ENCODE data around the gene TLE1.
A peak's percentile ranks its signal among the peaks of the same experiment; 100 is the strongest.
"Not testable (repeated sequence)": the region's sequence is repeated elsewhere in the genome, so short reads cannot be mapped to it uniquely, and the experiment has no call there.

The TLE1 gene

DNA sequence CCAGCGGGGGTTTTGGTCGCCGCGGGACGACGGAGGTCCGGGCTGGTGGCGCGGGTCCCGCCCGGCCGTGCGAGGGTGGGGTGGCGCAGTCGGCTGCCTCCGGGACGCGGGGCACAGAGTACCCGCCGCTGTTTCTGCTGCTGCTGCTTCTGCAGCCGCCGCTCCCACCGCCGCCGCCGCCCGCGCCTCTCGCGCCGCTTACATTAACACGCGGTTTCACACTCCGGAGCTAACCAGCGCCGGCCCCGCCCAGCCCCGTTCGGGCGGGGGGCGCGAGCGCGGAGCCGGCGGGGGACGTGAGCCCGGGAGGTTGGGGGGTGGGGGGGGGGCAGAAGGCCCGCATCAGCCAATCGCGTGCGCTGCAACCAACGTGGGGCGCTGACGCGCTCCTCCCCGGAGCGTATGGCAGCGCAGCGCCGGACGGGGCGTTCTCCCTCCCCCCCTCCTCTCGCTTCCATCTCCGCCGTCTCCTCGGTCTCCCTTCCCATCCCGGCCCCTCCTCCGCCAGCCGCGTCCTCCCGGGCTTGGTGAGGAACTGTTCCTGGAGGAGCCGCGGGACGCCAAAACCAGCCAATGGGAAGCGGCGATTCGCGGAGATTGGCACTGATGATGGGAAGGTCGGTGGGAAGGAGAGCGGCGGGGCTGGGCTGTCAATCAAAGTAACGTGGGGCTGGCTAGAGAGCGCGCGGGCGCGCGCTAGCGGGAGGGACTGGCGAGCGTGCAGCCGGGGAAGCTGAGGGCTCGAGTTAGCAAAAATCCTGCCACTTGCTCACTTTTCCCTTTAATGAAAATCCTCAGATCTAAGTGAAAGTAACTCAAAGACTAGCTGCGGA lies at the start of gene TLE1:
TSS of gene TLE1 (minus strand) at position 205 of the 833 bp plus-strand sequence. CDS start 1,307 bp downstream, outside the sequence.
- peaks cover 0 to 5% of the 10 kb centered on the region in 2 donors for H3K36me3 ChIP-seq (ENCODE audit: control insufficient read depth in 2 of 2, insufficient read depth in 2 of 2, low read length in 2 of 2)
- peak within 1 kb of the TSS; percentile 81 to 89 for H3K9ac ChIP-seq (ENCODE audit: low read depth in 1 of 2, low read length in 2 of 2)
- peak within 1 kb of the TSS; percentile 86 to 89 for H3K4me3 ChIP-seq (ENCODE audit: low read length in 2 of 2)
- no peaks in the 10 kb centered on the region for H3K27me3 ChIP-seq (ENCODE audit: control insufficient read depth in 2 of 2, insufficient read depth in 2 of 2, low read length in 2 of 2)
- H3K9me3 ChIP-seq (ENCODE audit: control insufficient read depth in 2 of 2, low read length in 2 of 2): no peaks in the 10 kb centered on the region
- H3K4me1 ChIP-seq (ENCODE audit: control insufficient read depth in 2 of 2, insufficient read depth in 2 of 2, low read length in 2 of 2): peaks cover 16 to 26% of the 10 kb centered on the region in 2 donors
- H3K27ac ChIP-seq (ENCODE audit: low read depth in 2 of 2, low read length in 2 of 2): peak within 1 kb of the TSS; percentile 87 to 88

DNA sequence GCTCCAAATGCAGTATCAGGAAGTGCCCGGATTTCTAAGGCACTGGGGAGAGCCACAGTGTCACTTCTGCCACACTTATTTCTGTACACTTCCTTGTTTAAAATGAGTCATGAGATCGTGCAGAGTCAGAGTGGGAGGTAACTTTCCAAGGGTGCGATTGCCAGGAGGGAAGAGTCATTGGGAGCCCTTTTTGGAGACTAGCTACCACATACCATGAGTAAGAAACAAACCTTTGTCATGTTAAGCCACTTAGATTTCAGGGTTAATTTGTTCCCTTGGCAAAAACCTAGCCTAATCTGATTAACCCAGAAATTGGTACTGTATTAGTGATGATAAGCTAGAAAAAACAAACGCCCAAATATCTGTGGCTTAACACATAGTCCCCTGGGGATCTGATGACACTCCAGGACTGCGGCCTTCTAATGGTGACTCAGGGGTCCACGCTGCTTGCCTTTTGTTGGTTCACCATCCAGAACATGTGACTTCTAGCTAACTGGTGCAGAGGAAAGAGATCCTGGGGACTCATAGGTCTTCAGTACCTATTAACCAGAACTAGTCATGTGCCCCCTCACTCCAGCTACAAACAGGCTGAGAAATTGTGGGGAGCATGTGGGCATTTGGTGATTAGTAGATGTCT lies 48.6 kb upstream of the TLE1 start:
- Histone ChIP-seq H3K27ac (ENCODE audit: low read depth in 2 of 2, low read length in 2 of 2) (peak overlapping the region; percentile 64 to 71), H3K4me1 (ENCODE audit: control insufficient read depth in 2 of 2, insufficient read depth in 2 of 2, low read length in 2 of 2) (peaks cover 3 to 11% of the 10 kb centered on the region in 2 donors), H3K27me3 (ENCODE audit: control insufficient read depth in 2 of 2, insufficient read depth in 2 of 2, low read length in 2 of 2) (no peaks in the 10 kb centered on the region), H3K4me3 (ENCODE audit: low read length in 2 of 2) (peak overlapping the region; percentile 9 to 22), H3K9ac (ENCODE audit: low read depth in 1 of 2, low read length in 2 of 2) (no peak overlapping the region), H3K9me3 (ENCODE audit: control insufficient read depth in 2 of 2, low read length in 2 of 2) (no peaks in the 10 kb centered on the region), H3K36me3 (ENCODE audit: control insufficient read depth in 2 of 2, insufficient read depth in 2 of 2, low read length in 2 of 2) (no peaks in the 10 kb centered on the region)

DNA sequence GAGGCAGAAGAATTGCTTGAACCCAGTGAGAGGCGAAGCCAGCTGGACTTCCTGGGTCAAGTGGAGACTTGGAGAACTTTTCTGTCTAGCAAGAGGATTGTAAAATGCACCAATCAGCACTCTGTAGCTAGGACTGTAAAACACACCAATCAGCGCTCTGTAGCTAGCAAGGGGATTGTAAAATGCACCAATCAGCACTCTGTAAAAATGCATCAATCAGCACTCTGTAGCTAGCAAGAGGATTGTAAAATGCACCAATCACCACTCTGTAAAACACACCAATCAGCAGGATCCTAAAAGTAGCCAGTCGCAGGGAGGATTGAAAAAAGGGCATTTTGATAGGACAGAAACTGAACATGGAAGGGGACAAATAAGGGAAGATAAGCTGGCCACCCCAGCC lies 41.2 kb upstream of the TLE1 start:
- H3K9me3 ChIP-seq (ENCODE audit: control insufficient read depth in 2 of 2, low read length in 2 of 2); H3K4me1 ChIP-seq (ENCODE audit: control insufficient read depth in 2 of 2, insufficient read depth in 2 of 2, low read length in 2 of 2); H3K27ac ChIP-seq (ENCODE audit: low read depth in 2 of 2, low read length in 2 of 2); H3K36me3 ChIP-seq (ENCODE audit: control insufficient read depth in 2 of 2, insufficient read depth in 2 of 2, low read length in 2 of 2); H3K27me3 ChIP-seq (ENCODE audit: control insufficient read depth in 2 of 2, insufficient read depth in 2 of 2, low read length in 2 of 2); H3K9ac ChIP-seq (ENCODE audit: low read depth in 1 of 2, low read length in 2 of 2); H3K4me3 ChIP-seq (ENCODE audit: low read length in 2 of 2): not testable (repeated sequence)

DNA sequence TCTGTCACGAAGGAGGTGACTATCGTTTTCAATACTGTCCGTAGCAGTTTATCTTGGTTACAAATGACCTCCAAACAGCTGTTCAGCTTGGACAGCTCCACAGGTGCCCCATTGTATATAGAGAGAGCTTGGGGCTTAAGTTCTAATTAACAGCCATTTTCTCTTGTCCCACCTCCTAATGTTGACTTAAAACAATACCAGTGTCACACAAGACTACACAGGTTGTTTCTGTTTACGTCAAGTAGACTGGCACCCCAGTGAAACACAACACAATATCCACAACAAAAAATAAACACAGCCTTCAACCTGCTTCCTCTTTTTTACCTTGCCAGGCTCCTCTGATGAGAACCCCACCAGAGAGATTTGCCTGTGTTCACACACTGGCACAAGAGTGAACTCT lies 39.8 kb upstream of the TLE1 start:
- Histone ChIP-seq H3K9ac (ENCODE audit: low read depth in 1 of 2, low read length in 2 of 2) (no peak overlapping the region), H3K4me1 (ENCODE audit: control insufficient read depth in 2 of 2, insufficient read depth in 2 of 2, low read length in 2 of 2) (no peaks in the 10 kb centered on the region), H3K9me3 (ENCODE audit: control insufficient read depth in 2 of 2, low read length in 2 of 2) (no peaks in the 10 kb centered on the region), H3K4me3 (ENCODE audit: low read length in 2 of 2) (peak overlapping the region in 1 of 2 donors; percentile 46), H3K27me3 (ENCODE audit: control insufficient read depth in 2 of 2, insufficient read depth in 2 of 2, low read length in 2 of 2) (peaks cover 0 to 1% of the 10 kb centered on the region in 2 donors), H3K36me3 (ENCODE audit: control insufficient read depth in 2 of 2, insufficient read depth in 2 of 2, low read length in 2 of 2) (no peaks in the 10 kb centered on the region), H3K27ac (ENCODE audit: low read depth in 2 of 2, low read length in 2 of 2) (no peak overlapping the region)

DNA sequence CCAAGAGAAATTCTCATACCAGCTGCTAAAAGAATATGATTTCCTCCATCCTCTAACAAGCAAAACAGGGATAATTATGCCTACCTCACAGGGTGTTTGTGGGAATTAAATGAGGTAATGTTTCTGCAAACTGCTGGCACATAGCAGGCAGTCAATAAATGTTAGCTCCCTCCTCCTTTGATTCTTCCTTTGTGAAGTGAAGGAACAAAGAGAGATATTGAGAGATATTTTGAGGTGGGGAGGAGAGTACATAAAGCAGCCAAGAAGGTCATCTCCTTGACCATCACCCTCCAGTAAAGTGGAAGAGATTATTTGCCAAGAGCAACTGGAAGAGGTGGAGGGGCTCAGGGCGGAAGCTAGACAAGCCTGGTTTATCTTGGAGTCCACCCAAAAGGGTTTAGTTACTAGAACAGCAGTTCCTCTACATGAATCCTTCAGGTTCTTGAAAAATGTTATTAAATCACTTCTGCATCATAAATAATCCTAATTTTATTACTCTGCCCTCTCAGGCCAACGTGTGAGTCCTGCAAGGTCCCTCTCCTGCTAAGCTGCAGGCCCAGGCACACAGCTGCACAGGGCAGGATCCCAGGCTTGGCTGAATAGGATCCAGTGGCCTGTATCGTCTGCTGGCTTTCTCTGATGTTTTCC lies 35.0 kb upstream of the TLE1 start:
- Histone ChIP-seq H3K27me3 (ENCODE audit: control insufficient read depth in 2 of 2, insufficient read depth in 2 of 2, low read length in 2 of 2) (peaks cover 0 to 1% of the 10 kb centered on the region in 2 donors), H3K9me3 (ENCODE audit: control insufficient read depth in 2 of 2, low read length in 2 of 2) (no peaks in the 10 kb centered on the region), H3K9ac (ENCODE audit: low read depth in 1 of 2, low read length in 2 of 2) (no peak overlapping the region), H3K27ac (ENCODE audit: low read depth in 2 of 2, low read length in 2 of 2) (no peak overlapping the region), H3K36me3 (ENCODE audit: control insufficient read depth in 2 of 2, insufficient read depth in 2 of 2, low read length in 2 of 2) (no peaks in the 10 kb centered on the region), H3K4me3 (ENCODE audit: low read length in 2 of 2) (no peak overlapping the region), H3K4me1 (ENCODE audit: control insufficient read depth in 2 of 2, insufficient read depth in 2 of 2, low read length in 2 of 2) (no peaks in the 10 kb centered on the region)

DNA sequence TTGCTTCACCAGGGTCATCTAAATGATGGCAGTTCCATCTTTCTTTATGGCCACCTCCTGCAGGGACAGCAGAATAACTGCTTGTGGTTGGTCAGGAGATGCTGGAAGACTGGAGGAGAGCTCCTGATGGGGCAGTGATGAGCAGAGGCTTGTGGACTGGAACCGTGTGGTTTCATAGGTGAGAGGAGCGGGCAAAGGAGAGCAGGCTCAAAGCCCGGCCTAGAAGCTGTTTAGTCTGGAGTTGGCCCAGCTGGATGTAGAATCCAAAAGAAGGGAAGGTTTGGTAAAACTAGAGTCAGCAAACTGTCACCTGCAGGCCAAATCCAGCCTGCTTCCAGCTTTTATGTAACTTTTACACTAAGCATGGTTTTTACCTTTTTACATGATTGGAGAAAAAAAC lies 32.9 kb upstream of the TLE1 start:
- Histone ChIP-seq H3K9ac (ENCODE audit: low read depth in 1 of 2, low read length in 2 of 2) (no peak overlapping the region), H3K27ac (ENCODE audit: low read depth in 2 of 2, low read length in 2 of 2) (no peak overlapping the region), H3K4me3 (ENCODE audit: low read length in 2 of 2) (no peak overlapping the region), H3K36me3 (ENCODE audit: control insufficient read depth in 2 of 2, insufficient read depth in 2 of 2, low read length in 2 of 2) (no peaks in the 10 kb centered on the region), H3K4me1 (ENCODE audit: control insufficient read depth in 2 of 2, insufficient read depth in 2 of 2, low read length in 2 of 2) (peaks cover 5 to 7% of the 10 kb centered on the region in 2 donors), H3K9me3 (ENCODE audit: control insufficient read depth in 2 of 2, low read length in 2 of 2) (no peaks in the 10 kb centered on the region), H3K27me3 (ENCODE audit: control insufficient read depth in 2 of 2, insufficient read depth in 2 of 2, low read length in 2 of 2) (no peaks in the 10 kb centered on the region)

DNA sequence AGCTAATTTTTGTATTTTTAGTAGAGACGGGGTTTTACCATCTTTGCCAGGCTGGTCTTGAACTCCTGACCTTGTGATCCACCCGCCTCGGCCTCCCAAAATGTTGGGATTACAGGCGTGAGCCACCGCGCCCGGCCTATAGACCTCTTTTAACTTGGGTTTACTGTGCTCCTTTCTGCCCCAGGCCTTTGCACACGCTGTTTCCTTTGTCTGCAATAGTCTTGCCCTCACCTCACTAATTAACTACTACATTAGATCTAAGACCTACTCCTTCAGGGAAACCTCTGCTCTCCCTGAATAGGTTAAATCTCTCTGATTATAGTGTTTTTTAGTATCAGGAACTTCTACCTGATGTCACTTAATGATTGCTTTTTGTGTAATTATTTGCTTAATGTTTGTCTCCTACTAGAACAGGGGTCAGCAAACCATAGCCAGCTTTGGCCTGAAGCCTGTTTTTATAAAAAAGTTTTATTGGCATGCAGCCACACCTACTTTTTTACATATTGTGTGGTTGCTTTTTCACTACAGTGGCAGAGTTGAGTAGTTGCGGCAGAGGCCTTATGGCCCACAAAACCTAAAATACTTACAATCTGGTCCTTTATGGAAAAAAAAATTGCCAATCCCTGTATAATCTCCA lies 31.2 kb upstream of the TLE1 start:
- no peaks in the 10 kb centered on the region for H3K9me3 ChIP-seq (ENCODE audit: control insufficient read depth in 2 of 2, low read length in 2 of 2)
- H3K4me3 ChIP-seq (ENCODE audit: low read length in 2 of 2): no peak overlapping the region
- no peak overlapping the region for H3K27ac ChIP-seq (ENCODE audit: low read depth in 2 of 2, low read length in 2 of 2)
- H3K36me3 ChIP-seq (ENCODE audit: control insufficient read depth in 2 of 2, insufficient read depth in 2 of 2, low read length in 2 of 2): no peaks in the 10 kb centered on the region
- peaks cover 9 to 11% of the 10 kb centered on the region in 2 donors for H3K4me1 ChIP-seq (ENCODE audit: control insufficient read depth in 2 of 2, insufficient read depth in 2 of 2, low read length in 2 of 2)
- H3K27me3 ChIP-seq (ENCODE audit: control insufficient read depth in 2 of 2, insufficient read depth in 2 of 2, low read length in 2 of 2): no peaks in the 10 kb centered on the region
- H3K9ac ChIP-seq (ENCODE audit: low read depth in 1 of 2, low read length in 2 of 2): no peak overlapping the region

DNA sequence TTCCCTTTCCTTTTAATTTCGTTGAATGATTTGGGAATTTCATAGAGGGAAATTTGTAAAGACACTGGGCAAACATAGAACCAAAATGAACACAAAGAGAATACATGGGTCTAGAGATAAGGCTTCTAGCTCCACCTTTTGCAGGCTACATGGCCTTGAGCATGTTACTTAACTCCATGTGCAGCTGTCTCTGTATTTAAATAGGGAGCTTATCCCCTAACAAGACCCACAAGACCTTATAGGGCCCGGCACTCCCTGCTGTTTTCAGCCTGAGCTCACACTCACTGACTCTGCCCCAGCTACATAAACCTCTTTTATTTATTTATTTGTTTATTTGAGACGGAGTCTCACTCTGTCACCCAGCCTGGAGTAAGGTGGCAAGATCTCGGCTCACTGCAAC lies 30.6 kb upstream of the TLE1 start:
- Histone ChIP-seq H3K27me3 (ENCODE audit: control insufficient read depth in 2 of 2, insufficient read depth in 2 of 2, low read length in 2 of 2) (no peaks in the 10 kb centered on the region), H3K9me3 (ENCODE audit: control insufficient read depth in 2 of 2, low read length in 2 of 2) (no peaks in the 10 kb centered on the region), H3K9ac (ENCODE audit: low read depth in 1 of 2, low read length in 2 of 2) (no peak overlapping the region), H3K4me3 (ENCODE audit: low read length in 2 of 2) (no peak overlapping the region), H3K27ac (ENCODE audit: low read depth in 2 of 2, low read length in 2 of 2) (no peak overlapping the region), H3K36me3 (ENCODE audit: control insufficient read depth in 2 of 2, insufficient read depth in 2 of 2, low read length in 2 of 2) (no peaks in the 10 kb centered on the region), H3K4me1 (ENCODE audit: control insufficient read depth in 2 of 2, insufficient read depth in 2 of 2, low read length in 2 of 2) (peaks cover 9 to 11% of the 10 kb centered on the region in 2 donors)

DNA sequence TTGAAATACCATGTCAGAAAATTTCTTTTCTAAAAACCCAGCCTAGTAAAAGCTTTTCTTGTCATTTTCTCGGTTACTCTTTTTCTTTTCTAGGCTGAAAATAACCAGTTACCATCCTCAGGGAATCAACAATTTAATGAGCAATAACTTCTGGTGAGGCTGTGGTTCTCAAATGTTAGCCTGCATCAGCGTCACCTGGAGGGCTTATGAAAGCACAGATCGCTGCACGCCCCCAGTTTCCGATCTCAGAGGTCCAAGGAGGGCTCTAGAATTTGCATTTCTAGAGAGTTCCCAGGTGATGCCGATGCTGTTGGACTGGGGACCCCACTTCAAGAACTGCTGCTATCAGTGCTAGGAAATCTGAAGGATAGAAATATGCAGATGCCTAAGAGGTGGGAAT lies 28.9 kb upstream of the TLE1 start:
- H3K4me3 ChIP-seq (ENCODE audit: low read length in 2 of 2): no peak overlapping the region
- H3K9me3 ChIP-seq (ENCODE audit: control insufficient read depth in 2 of 2, low read length in 2 of 2): no peaks in the 10 kb centered on the region

DNA sequence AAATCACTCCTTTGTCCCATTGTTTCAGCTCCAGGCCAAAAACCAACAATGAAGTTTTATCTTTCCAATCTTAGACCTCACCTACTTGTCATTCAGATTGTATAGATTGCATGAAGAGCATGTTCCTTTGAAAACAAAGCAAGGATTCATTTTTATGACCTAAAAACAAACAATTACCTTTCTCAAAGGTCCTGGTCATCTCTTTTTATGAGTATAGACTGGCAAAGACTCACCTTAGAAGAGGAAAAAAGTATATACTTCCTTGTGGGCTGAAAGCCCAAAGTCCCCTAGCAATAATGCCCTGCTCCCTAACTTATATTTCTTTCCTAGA lies 28.4 kb upstream of the TLE1 start:
- Histone ChIP-seq H3K9me3 (ENCODE audit: control insufficient read depth in 2 of 2, low read length in 2 of 2) (no peaks in the 10 kb centered on the region), H3K4me1 (ENCODE audit: control insufficient read depth in 2 of 2, insufficient read depth in 2 of 2, low read length in 2 of 2) (peaks cover 9 to 11% of the 10 kb centered on the region in 2 donors), H3K36me3 (ENCODE audit: control insufficient read depth in 2 of 2, insufficient read depth in 2 of 2, low read length in 2 of 2) (no peaks in the 10 kb centered on the region), H3K27me3 (ENCODE audit: control insufficient read depth in 2 of 2, insufficient read depth in 2 of 2, low read length in 2 of 2) (no peaks in the 10 kb centered on the region), H3K9ac (ENCODE audit: low read depth in 1 of 2, low read length in 2 of 2) (no peak overlapping the region), H3K27ac (ENCODE audit: low read depth in 2 of 2, low read length in 2 of 2) (peak overlapping the region; percentile 21 to 56), H3K4me3 (ENCODE audit: low read length in 2 of 2) (no peak overlapping the region)

More for the DNA sequence above, 28.9 kb upstream of the TLE1 start:
- no peak overlapping the region for H3K9ac ChIP-seq (ENCODE audit: low read depth in 1 of 2, low read length in 2 of 2)
- peaks cover 9 to 11% of the 10 kb centered on the region in 2 donors for H3K4me1 ChIP-seq (ENCODE audit: control insufficient read depth in 2 of 2, insufficient read depth in 2 of 2, low read length in 2 of 2)
- no peaks in the 10 kb centered on the region for H3K27me3 ChIP-seq (ENCODE audit: control insufficient read depth in 2 of 2, insufficient read depth in 2 of 2, low read length in 2 of 2)
- no peaks in the 10 kb centered on the region for H3K36me3 ChIP-seq (ENCODE audit: control insufficient read depth in 2 of 2, insufficient read depth in 2 of 2, low read length in 2 of 2)
- H3K27ac ChIP-seq (ENCODE audit: low read depth in 2 of 2, low read length in 2 of 2): peak overlapping the region; percentile 21 to 56

Data from mucosa of rectum (tissue), 2 donors.